Liver (tissue), 9 donors: ENCODE measurements around the gene PDE4B. TPM values are rescaled to one million over a fixed set of nuclear protein-coding genes. Genes with fewer than 3 reads are reported as not detected.
A peak's percentile ranks its signal among the peaks of the same experiment; 100 is the strongest.

ENCODE experiments used
- DNase-seq: peaks from one replicate; pipeline ENCODE4 v3.0.0-alpha.2; 2017; ENCODE audit warnings: low spot score
- H3K27ac ChIP-seq, 2 donors: one replicate each; pipeline ENCODE4 v1.7.0; 2013; ENCODE audit warnings: inconsistent platforms in 2 of 2, low read length in 2 of 2, control low read depth in 1 of 2, low read depth in 1 of 2, mild to moderate bottlenecking in 1 of 2
- H3K27me3 ChIP-seq, 4 donors: one replicate each; pipeline versions ENCODE4 v1.6.1 to v1.7.0; 2013; ENCODE audit warnings: low read length in 3 of 4, inconsistent platforms in 1 of 4, mild to moderate bottlenecking in 1 of 4, moderate library complexity in 1 of 4; ENCODE audit not compliant: control insufficient read depth in 4 of 4, insufficient read depth in 4 of 4
- H3K36me3 ChIP-seq, 4 donors: one replicate each; pipeline versions ENCODE4 v1.6.1 to v1.7.0; 2013; ENCODE audit warnings: low read length in 3 of 4, mild to moderate bottlenecking in 3 of 4, low read depth in 1 of 4, moderate library complexity in 1 of 4; ENCODE audit not compliant: control insufficient read depth in 4 of 4, insufficient read depth in 3 of 4
- H3K4me1 ChIP-seq, 4 donors: one replicate each; pipeline versions ENCODE4 v1.6.1 to v1.7.0; 2013; ENCODE audit warnings: low read length in 3 of 4, mild to moderate bottlenecking in 3 of 4, moderate library complexity in 1 of 4; ENCODE audit not compliant: control insufficient read depth in 4 of 4, insufficient read depth in 4 of 4
- H3K4me3 ChIP-seq, 3 donors: one replicate each; pipeline versions ENCODE4 v1.6.1 to v1.7.0; 2013; ENCODE audit warnings: low read length in 3 of 3, control low read depth in 1 of 3, low read depth in 1 of 3, mild to moderate bottlenecking in 1 of 3
- H3K9ac ChIP-seq, 2 donors: one replicate each; pipeline ENCODE4 v1.7.0; 2013; ENCODE audit warnings: low read length in 2 of 2, mild to moderate bottlenecking in 2 of 2, moderate library complexity in 2 of 2, control low read depth in 1 of 2, low read depth in 1 of 2
- H3K9me3 ChIP-seq, 4 donors: one replicate each; pipeline versions ENCODE4 v1.6.1 to v1.7.0; 2013; ENCODE audit warnings: low read length in 3 of 4; ENCODE audit not compliant: control insufficient read depth in 4 of 4
- EGR1 ChIP-seq, 2 donors: IDR thresholded peaks; 2 replicates each; pipeline ENCODE4 v1.6.1; 2016 to 2018; ENCODE audit warnings: antibody characterized with exemption in 2 of 2, low read depth in 2 of 2
- FOXA1 ChIP-seq: IDR thresholded peaks from 2 replicates; pipeline ENCODE4 v1.6.1; 2016; ENCODE audit warnings: antibody characterized with exemption
- FOXA2 ChIP-seq: IDR thresholded peaks from 2 replicates; pipeline ENCODE4 v1.6.1; 2016; ENCODE audit warnings: antibody characterized with exemption
- GABPA ChIP-seq, 2 donors: IDR thresholded peaks in 1 of 2; conservative IDR thresholded peaks in 1 of 2; 2 replicates each; pipeline ENCODE4 v1.6.1; 2016; ENCODE audit warnings: antibody characterized with exemption in 2 of 2, mild to moderate bottlenecking in 1 of 2, moderate library complexity in 1 of 2
- HNF4A ChIP-seq, 2 donors: conservative IDR thresholded peaks; 2 replicates each; pipeline ENCODE4 v1.6.1; 2016; ENCODE audit warnings: antibody characterized with exemption in 2 of 2, mild to moderate bottlenecking in 2 of 2
- HNF4G ChIP-seq: IDR thresholded peaks from 2 replicates; pipeline ENCODE4 v1.6.1; 2016; ENCODE audit warnings: antibody characterized with exemption
- JUND ChIP-seq, 2 donors: IDR thresholded peaks; 2 replicates each; pipeline ENCODE4 v1.6.1; 2016; ENCODE audit warnings: antibody characterized with exemption in 2 of 2
- NR2F2 ChIP-seq: IDR thresholded peaks from 2 replicates; pipeline ENCODE4 v1.6.1; 2016; ENCODE audit warnings: antibody characterized with exemption
- RAD21 ChIP-seq, 2 donors: IDR thresholded peaks; 2 replicates each; pipeline ENCODE4 v1.6.1; 2016; ENCODE audit warnings: antibody characterized with exemption in 2 of 2, mild to moderate bottlenecking in 2 of 2
- REST ChIP-seq: IDR thresholded peaks from 2 replicates; pipeline ENCODE4 v1.6.1; 2016; ENCODE audit warnings: antibody characterized with exemption, mild to moderate bottlenecking
- RXRA ChIP-seq, 2 donors: IDR thresholded peaks; 2 replicates each; pipeline ENCODE4 v1.6.1; 2017 to 2018; ENCODE audit warnings: antibody characterized with exemption in 2 of 2, mild to moderate bottlenecking in 1 of 2
- SP1 ChIP-seq: IDR thresholded peaks from 2 replicates; pipeline ENCODE4 v1.6.1; 2018; ENCODE audit warnings: antibody characterized with exemption, mild to moderate bottlenecking
- TAF1 ChIP-seq: conservative IDR thresholded peaks from 2 replicates; pipeline ENCODE4 v1.6.1; 2016; ENCODE audit warnings: antibody characterized with exemption, mild to moderate bottlenecking
- YY1 ChIP-seq: IDR thresholded peaks from 2 replicates; pipeline ENCODE4 v1.6.1; 2016; ENCODE audit warnings: antibody characterized with exemption, mild to moderate bottlenecking
- WGBS: extraction: QIAGEN DNeasy Blood & Tissue Kit; methylation state at CpG from one replicate; pipeline ENCODE4 v1.1.7; 2013; 5-methylcytosine and 5-hydroxymethylcytosine counted together
- polyA plus RNA-seq, 2 donors: library from polyadenylated mRNA; stranded (reverse) in 1 of 2; unstranded in 1 of 2; fragments of 200-250 nt in 1 of 2; fragments of >200 nt in 1 of 2; fragmentation: Nextera tagmentation in 1 of 2; extraction: Ambion mirVana in 1 of 2; gene quantifications; one replicate each; pipeline versions ENCODE4 v1.2.1 to v1.2.3, GENCODE V29; 2013 to 2015
- total RNA-seq, 2 donors: library from RNA; depleted of rRNA; stranded (reverse); fragments of >200 nt; gene quantifications; one replicate each; pipeline ENCODE4 v1.2.3, GENCODE V29; 2014
- TF ChIP-seq, protein P1 (sequence below): IDR thresholded peaks from 2 replicates; pipeline ENCODE4 v1.6.1; 2016; ENCODE audit warnings: antibody characterized with exemption
- TF ChIP-seq, protein P2 (sequence below): IDR thresholded peaks from 2 replicates; pipeline ENCODE4 v1.6.1; 2016; ENCODE audit warnings: antibody characterized with exemption
- TF ChIP-seq, protein P3 (sequence below): fragments of 150-350 bp; IDR thresholded peaks from 2 replicates; pipeline ENCODE4 v1.5.1; 2017; ENCODE audit warnings: improper control_type of control experiment, low read depth, low read length; ENCODE audit not compliant: missing input control
- donor health status: healthy.
- donor health status: healthy.
- donor health status: healthy.
- donor health status: healthy.
- donor health status: healthy.

PDE4B gene
- total and polyA plus RNA-seq, 4 donors, result 1.9 to 3.9 (median 2.7) TPM

DNA sequence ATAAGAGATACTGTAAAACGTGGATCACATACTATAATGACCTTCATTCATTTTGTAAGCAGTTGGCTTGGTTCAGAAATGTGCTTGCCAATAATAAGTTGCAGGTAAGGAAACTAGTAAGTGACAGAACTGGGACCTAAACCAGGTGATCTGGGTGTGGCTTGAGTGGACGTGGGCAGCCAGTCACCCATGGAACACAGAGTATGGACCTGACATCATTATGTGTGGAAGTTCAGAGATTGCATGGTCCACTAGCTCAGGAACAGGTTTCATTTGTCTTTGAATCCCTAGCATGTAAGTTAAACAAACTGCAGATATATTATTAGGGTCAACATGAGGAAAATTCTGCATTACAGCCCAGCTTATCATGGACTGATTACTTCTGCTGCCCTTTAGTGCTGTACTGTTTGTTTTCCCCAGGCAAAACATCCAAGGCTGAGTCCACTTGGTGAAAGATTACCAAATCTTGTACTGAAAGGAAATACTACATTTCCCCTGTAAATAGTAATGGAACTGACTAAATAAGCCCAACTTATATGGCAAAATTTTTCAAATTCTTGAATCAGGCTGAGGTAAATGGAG lies 414.0 kb downstream of the PDE4B start:
- Histone ChIP-seq H3K27me3 (peaks cover 0 to 4% (median 0%) of the 10 kb centered on the region in 4 donors), H3K9me3 (no peaks in the 10 kb centered on the region), H3K9ac (no peak overlapping the region), H3K27ac (no peak overlapping the region), H3K4me3 (no peak overlapping the region), H3K36me3 (no peaks in the 10 kb centered on the region), H3K4me1 (no peaks in the 10 kb centered on the region)
- TF ChIP-seq JUND (IDR thresholded peaks at IDR 0.05) (no peak), HNF4G (no peak), NR2F2 (no peak), RXRA (IDR thresholded peaks at IDR 0.05) (no peak), TAF1 (no peak), FOXA2 (no peak), EGR1 (IDR thresholded peaks at IDR 0.05; ENCODE audit: low read depth in 2 of 2) (no peak), FOXA1 (no peak), GABPA (IDR thresholded peaks at IDR 0.05 in 1 of 2, conservative IDR thresholded peaks at IDR 0.05 in 1 of 2) (no peak), HNF4A (conservative IDR thresholded peaks at IDR 0.05) (no peak), YY1 (no peak), SP1 (no peak)
- TF ChIP-seq, protein P1, sequence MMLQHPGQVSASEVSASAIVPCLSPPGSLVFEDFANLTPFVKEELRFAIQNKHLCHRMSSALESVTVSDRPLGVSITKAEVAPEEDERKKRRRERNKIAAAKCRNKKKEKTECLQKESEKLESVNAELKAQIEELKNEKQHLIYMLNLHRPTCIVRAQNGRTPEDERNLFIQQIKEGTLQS, result no peak
- 55% methylated on average over 2 of the region's 2 CpGs for WGBS
- no peak for DNase-seq

DNA sequence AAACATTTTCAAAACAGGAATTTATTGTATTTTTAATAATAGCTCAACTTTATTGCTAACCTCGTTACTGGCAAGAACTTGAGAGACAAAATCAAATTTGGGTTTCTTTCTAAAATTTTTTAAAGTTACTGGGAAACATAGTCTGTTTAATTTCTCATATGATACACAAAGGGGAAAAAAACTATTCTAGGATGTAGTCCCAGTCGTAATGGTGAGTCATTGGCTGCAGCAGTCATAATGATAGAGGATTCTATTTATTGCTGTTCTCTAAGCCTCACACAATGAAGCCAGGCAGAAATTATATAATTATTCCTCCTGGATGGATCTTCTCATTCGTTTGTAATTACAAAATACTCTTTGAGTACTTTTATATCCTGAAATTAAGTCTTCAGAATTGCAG lies 414.8 kb downstream of the PDE4B start:
- no peaks in the 10 kb centered on the region for H3K36me3 ChIP-seq
- H3K27ac ChIP-seq, result no peak overlapping the region
- H3K4me3 ChIP-seq, result no peak overlapping the region
- peaks cover 0 to 4% (median 0%) of the 10 kb centered on the region in 4 donors for H3K27me3 ChIP-seq
- no peaks in the 10 kb centered on the region for H3K9me3 ChIP-seq
- WGBS, result 62% methylated on average over 3 of the region's 3 CpGs
- no peaks in the 10 kb centered on the region for H3K4me1 ChIP-seq
- no peak overlapping the region for H3K9ac ChIP-seq
- TF ChIP-seq JUND (IDR thresholded peaks at IDR 0.05) (peak; percentile 32 to 45), REST (no peak)
- TF ChIP-seq, protein P2, sequence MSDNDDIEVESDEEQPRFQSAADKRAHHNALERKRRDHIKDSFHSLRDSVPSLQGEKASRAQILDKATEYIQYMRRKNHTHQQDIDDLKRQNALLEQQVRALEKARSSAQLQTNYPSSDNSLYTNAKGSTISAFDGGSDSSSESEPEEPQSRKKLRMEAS, result no peak
- no peak for DNase-seq

GRCh38 chr1:66208632-66209031 lies 415.9 kb downstream of the PDE4B start:
- Histone ChIP-seq H3K9me3 (no peaks in the 10 kb centered on the region), H3K9ac (no peak overlapping the region), H3K27ac (no peak overlapping the region), H3K4me3 (no peak overlapping the region), H3K4me1 (no peaks in the 10 kb centered on the region), H3K36me3 (no peaks in the 10 kb centered on the region), H3K27me3 (peaks cover 0 to 4% (median 0%) of the 10 kb centered on the region in 4 donors)
- DNase-seq, result no peak
- TF ChIP-seq, protein P1, result no peak
- TF ChIP-seq HNF4G, result no peak
- TF ChIP-seq FOXA2, result no peak
- TF ChIP-seq EGR1 (IDR thresholded peaks at IDR 0.05; ENCODE audit: low read depth in 2 of 2), result no peak
- no peak for TF ChIP-seq NR2F2
- no peak for TF ChIP-seq GABPA (IDR thresholded peaks at IDR 0.05 in 1 of 2, conservative IDR thresholded peaks at IDR 0.05 in 1 of 2)
- TF ChIP-seq, protein P3, sequence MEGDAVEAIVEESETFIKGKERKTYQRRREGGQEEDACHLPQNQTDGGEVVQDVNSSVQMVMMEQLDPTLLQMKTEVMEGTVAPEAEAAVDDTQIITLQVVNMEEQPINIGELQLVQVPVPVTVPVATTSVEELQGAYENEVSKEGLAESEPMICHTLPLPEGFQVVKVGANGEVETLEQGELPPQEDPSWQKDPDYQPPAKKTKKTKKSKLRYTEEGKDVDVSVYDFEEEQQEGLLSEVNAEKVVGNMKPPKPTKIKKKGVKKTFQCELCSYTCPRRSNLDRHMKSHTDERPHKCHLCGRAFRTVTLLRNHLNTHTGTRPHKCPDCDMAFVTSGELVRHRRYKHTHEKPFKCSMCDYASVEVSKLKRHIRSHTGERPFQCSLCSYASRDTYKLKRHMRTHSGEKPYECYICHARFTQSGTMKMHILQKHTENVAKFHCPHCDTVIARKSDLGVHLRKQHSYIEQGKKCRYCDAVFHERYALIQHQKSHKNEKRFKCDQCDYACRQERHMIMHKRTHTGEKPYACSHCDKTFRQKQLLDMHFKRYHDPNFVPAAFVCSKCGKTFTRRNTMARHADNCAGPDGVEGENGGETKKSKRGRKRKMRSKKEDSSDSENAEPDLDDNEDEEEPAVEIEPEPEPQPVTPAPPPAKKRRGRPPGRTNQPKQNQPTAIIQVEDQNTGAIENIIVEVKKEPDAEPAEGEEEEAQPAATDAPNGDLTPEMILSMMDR, result no peak
- no peak for TF ChIP-seq SP1
- TF ChIP-seq TAF1, result no peak
- TF ChIP-seq FOXA1, result no peak
- TF ChIP-seq RAD21 (IDR thresholded peaks at IDR 0.05), result no peak
- TF ChIP-seq HNF4A (conservative IDR thresholded peaks at IDR 0.05), result no peak
- TF ChIP-seq YY1, result no peak
- TF ChIP-seq, protein P2, result no peak
